Pancreas (tissue), 10 donors: ENCODE results near the gene PHACTR4. TPM values are rescaled to one million over a fixed set of nuclear protein-coding genes. Genes with fewer than 3 reads are reported as not detected.
"Not testable (repeated sequence)": the region's sequence is repeated elsewhere in the genome, so short reads cannot be mapped to it uniquely, and the experiment has no call there.

Experiments
- ATAC-seq, 4 donors: fragments of 200-7000 bp; cut with Tn5 transposase; one replicate each; pipeline versions ENCODE4 v1.8.0 to v1.9.1; 2020; ENCODE audit warnings: mild to moderate bottlenecking in 4 of 4, moderate library complexity in 4 of 4
- DNase-seq, 6 donors: peaks; one replicate each; pipeline ENCODE4 v3.0.0-alpha.2; 2020
- FAIRE-seq: peaks from 2 replicates; lab custom pipeline; 2012; peaks lifted over from hg19 to GRCh38; lab: Jason Lieb, UNC
- H3K27ac ChIP-seq, 4 donors: fragments of 200-600 bp; sonication (generic); 1 replicate in 3 of 4; 2 replicates in 1 of 4; pipeline versions ENCODE4 v1.5.0 to v1.8.0; 2020
- H3K27me3 ChIP-seq, 4 donors: fragments of 200-600 bp; one replicate each; pipeline ENCODE4 v1.8.0; 2021
- H3K36me3 ChIP-seq, 3 donors: fragments of 200-600 bp; sonication (generic) in 1 of 3; one replicate each; pipeline versions ENCODE4 v1.5.0 to v1.8.0; 2020 to 2021
- H3K4me1 ChIP-seq, 3 donors: fragments of 200-600 bp; one replicate each; pipeline ENCODE4 v1.8.0; 2021
- H3K4me3 ChIP-seq, 4 donors: fragments of 200-600 bp; sonication (generic) in 2 of 4; one replicate each; pipeline versions ENCODE4 v1.5.0 to v1.8.0; 2020 to 2021
- H3K9me3 ChIP-seq, 4 donors: fragments of 200-600 bp; one replicate each; pipeline ENCODE4 v1.8.0; 2021
- WGBS, 2 donors: extraction: QIAGEN DNeasy Blood & Tissue Kit; methylation state at CpG; one replicate each; pipeline ENCODE4 v1.1.7; 2013; 5-methylcytosine and 5-hydroxymethylcytosine counted together
- intact Hi-C, 3 donors: fragments of 100-400 bp; cut with DNase I; formaldehyde crosslinking; loops; one replicate each; pipeline versions ENCODE4 v1.11.1 to v1.14.2; 2022
- polyA plus RNA-seq, 2 donors: library from polyadenylated mRNA; stranded (reverse); fragments of 200-250 nt; gene quantifications; one replicate each; pipeline ENCODE4 v1.2.3, GENCODE V29; 2013
- total RNA-seq, 6 donors: library from RNA; stranded (reverse); fragmentation: NEBNext Ultra II Directional in 4 of 6; extraction: Animal tissue kit (Norgen Biotek cat#: 25700) in 4 of 6; gene quantifications; one replicate each; pipeline versions ENCODE4 v1.2.1 to v1.2.4, GENCODE V29; 2021 to 2023
- TF ChIP-seq, protein P1 (sequence below), 4 donors: fragments of 200-600 bp; sonication (generic) in 3 of 4; IDR thresholded peaks; one replicate each; pipeline versions ENCODE4 v1.5.0 to v1.8.0; 2021; ENCODE audit warnings: antibody characterized with exemption in 4 of 4
- donor health status: healthy with polysubstance abuse.
- donor health status: DM: no; HTN: no; CAD: no; lungs with moderate emphysema.
- donor health status: DM: no; HTN: no; CAD: no.
- donor health status: control.
- donor health status: control.
- donor health status: Bipolar disorder and iron deficiency.
- donor health status: DM: yes; HTN: yes; CAD: no.
- donor health status: DM: no; HTN: no; CAD: no.
- donor health status: DM: no; HTN: no; CAD: no.
- donor health status: DM: yes; HTN: yes; CAD: no.

The PHACTR4 gene
- total and polyA plus RNA-seq, 8 donors, result 12.5 to 25.8 (median 14.1) TPM

- Histone ChIP-seq H3K36me3 (no peaks in the 10 kb centered on the region), H3K4me1 (peaks cover 13 to 26% (median 18%) of the 10 kb centered on the region in 3 donors), H3K9me3 (no peaks in the 10 kb centered on the region), H3K27me3 (no peaks in the 10 kb centered on the region), H3K4me3 (no peak overlapping the region), H3K27ac (peak overlapping the region; percentile 3 to 77 (median 48))
- ATAC-seq, result peak; percentile 93 to 98 (median 97)
- TF ChIP-seq, protein P1, sequence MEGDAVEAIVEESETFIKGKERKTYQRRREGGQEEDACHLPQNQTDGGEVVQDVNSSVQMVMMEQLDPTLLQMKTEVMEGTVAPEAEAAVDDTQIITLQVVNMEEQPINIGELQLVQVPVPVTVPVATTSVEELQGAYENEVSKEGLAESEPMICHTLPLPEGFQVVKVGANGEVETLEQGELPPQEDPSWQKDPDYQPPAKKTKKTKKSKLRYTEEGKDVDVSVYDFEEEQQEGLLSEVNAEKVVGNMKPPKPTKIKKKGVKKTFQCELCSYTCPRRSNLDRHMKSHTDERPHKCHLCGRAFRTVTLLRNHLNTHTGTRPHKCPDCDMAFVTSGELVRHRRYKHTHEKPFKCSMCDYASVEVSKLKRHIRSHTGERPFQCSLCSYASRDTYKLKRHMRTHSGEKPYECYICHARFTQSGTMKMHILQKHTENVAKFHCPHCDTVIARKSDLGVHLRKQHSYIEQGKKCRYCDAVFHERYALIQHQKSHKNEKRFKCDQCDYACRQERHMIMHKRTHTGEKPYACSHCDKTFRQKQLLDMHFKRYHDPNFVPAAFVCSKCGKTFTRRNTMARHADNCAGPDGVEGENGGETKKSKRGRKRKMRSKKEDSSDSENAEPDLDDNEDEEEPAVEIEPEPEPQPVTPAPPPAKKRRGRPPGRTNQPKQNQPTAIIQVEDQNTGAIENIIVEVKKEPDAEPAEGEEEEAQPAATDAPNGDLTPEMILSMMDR (IDR thresholded peaks at IDR 0.05), result no peak
- peak in 4 of 6 donors; percentile 65 to 81 (median 70) for DNase-seq
- intact Hi-C loops, result no loop called here
- WGBS, 2 donors, result 33 to 36% methylated on average over 10 of the region's 10 CpGs
- peak; percentile 47 for FAIRE-seq
These were observed 68.6 kb downstream of the PHACTR4 start for GRCh38 chr1:28437924-28438699.

DNA sequence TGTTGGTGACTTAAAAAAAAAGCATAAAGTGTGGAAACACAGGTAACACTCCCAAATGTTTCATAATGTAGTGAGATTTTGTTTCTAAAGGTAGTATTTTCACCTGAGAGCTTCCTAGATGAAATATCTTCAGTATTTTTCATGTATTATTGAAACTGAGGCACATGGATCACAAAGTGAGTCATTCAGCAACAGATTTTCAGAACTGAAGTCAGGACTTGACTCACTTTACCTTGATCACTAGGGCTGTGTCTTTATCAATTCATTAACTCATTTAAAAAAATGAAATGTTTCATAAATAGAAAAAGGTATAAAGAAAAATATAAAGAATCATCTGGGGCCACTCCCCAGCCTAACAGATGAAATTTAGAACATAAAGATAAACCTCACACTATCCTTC, 69.8 kb downstream of the PHACTR4 start:
- intact Hi-C loops, result no loop called here
- no peak overlapping the region for H3K4me3 ChIP-seq
- no peaks in the 10 kb centered on the region for H3K36me3 ChIP-seq
- no peaks in the 10 kb centered on the region for H3K9me3 ChIP-seq
- H3K27ac ChIP-seq, result no peak overlapping the region
- ATAC-seq (no peak), DNase-seq (no peak), FAIRE-seq (no peak)
- H3K4me1 ChIP-seq, result peaks cover 13 to 26% (median 18%) of the 10 kb centered on the region in 3 donors
- TF ChIP-seq, protein P1 (IDR thresholded peaks at IDR 0.05), result no peak
- no peaks in the 10 kb centered on the region for H3K27me3 ChIP-seq

GRCh38 chr1:28441674-28442073, 72.1 kb downstream of the PHACTR4 start:
- no peaks in the 10 kb centered on the region for H3K27me3 ChIP-seq
- FAIRE-seq (no peak), DNase-seq (no peak), ATAC-seq (no peak)
- TF ChIP-seq, protein P1 (IDR thresholded peaks at IDR 0.05), result no peak
- 96 to 97% methylated on average over 4 of the region's 4 CpGs for WGBS, 2 donors
- intact Hi-C loops, result no loop called here
- no peak overlapping the region for H3K27ac ChIP-seq
- H3K36me3 ChIP-seq, result no peaks in the 10 kb centered on the region
- H3K4me1 ChIP-seq, result peaks cover 10 to 19% (median 12%) of the 10 kb centered on the region in 3 donors
- H3K4me3 ChIP-seq, result no peak overlapping the region
- no peaks in the 10 kb centered on the region for H3K9me3 ChIP-seq

GRCh38 chr1:28443550-28443949, 74.0 kb downstream of the PHACTR4 start:
- H3K4me3 ChIP-seq, result no peak overlapping the region
- FAIRE-seq (no peak), DNase-seq (no peak), ATAC-seq (no peak)
- no peaks in the 10 kb centered on the region for H3K27me3 ChIP-seq
- WGBS, 2 donors, result 71 to 97% methylated on average over 3 of the region's 3 CpGs
- H3K27ac ChIP-seq, result no peak overlapping the region
- no peaks in the 10 kb centered on the region for H3K9me3 ChIP-seq
- TF ChIP-seq, protein P1 (IDR thresholded peaks at IDR 0.05), result no peak
- no peaks in the 10 kb centered on the region for H3K36me3 ChIP-seq
- H3K4me1 ChIP-seq, result no peaks in the 10 kb centered on the region
- intact Hi-C loops, result no loop called here

GRCh38 chr1:28447679-28448078, 78.1 kb downstream of the PHACTR4 start:
- no peaks in the 10 kb centered on the region for H3K4me1 ChIP-seq
- no peak overlapping the region for H3K4me3 ChIP-seq
- TF ChIP-seq, protein P1 (IDR thresholded peaks at IDR 0.05), result no peak
- H3K27ac ChIP-seq, result peak overlapping the region; percentile 5 to 46 (median 28)
- DNase-seq (no peak), FAIRE-seq (no peak), ATAC-seq (peak in 1 of 4 donors; percentile 36)
- no peaks in the 10 kb centered on the region for H3K27me3 ChIP-seq
- no peaks in the 10 kb centered on the region for H3K9me3 ChIP-seq
- H3K36me3 ChIP-seq, result no peaks in the 10 kb centered on the region
- 51 to 52% methylated on average over 4 of the region's 4 CpGs for WGBS, 2 donors
- intact Hi-C loops, result no loop called here

DNA sequence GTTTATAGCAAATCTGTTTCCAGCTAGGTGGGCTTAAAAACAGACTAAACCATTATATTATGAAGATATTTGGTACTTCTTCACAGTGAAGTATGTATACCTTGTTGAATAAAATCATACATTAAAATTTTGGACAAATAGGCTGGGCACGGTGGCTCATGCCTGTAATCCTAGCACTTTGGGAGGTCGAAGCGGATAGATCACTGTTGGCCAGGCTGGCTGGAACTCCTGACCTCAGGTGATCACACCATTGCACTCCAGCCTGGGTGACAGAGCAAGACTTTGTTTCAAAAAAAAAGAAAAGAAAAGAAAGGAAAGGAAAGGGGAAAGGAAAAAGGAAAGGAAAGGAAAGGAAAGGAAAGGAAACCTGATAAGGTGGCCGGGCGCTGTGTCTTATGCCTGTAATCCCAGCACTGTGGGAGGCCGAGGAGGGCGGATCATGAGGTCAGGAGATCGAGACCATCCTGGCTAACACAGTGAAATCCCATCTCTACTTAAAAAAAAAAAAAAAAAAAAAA, 78.6 kb downstream of the PHACTR4 start:
- H3K27me3 ChIP-seq, H3K4me3 ChIP-seq, intact Hi-C loops, FAIRE-seq, H3K36me3 ChIP-seq, H3K9me3 ChIP-seq, H3K4me1 ChIP-seq, DNase-seq, ATAC-seq: not testable (repeated sequence)
- 90 to 94% methylated on average over 8 of the region's 8 CpGs for WGBS, 2 donors
- H3K27ac ChIP-seq, result peak overlapping the region; percentile 5 to 46 (median 28)
